Measurements from ENCODE around the gene TLR2.

TLR2 gene

DNA sequence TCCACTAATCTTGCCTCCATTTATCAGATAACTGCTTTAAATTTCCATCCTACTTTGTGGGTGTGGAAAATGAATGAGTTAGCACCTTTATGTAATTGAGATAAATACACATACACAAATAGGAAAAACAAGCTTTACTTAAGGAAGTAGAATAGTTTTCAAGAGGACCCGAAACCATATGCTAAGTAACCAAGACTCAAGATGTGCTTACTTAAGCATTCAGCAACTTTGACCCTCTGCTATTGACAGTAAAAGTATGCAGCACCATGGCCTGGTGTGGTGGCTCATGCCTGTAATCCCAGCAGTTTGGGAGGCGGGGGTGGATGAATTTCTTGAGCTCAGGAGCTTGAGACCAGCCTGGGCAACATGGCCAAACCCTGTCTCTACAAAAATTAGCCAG, 45.8 kb downstream of the TLR2 start:
- Histone ChIP-seq H3K9me3 (ENCODE audit: insufficient read depth, low read depth, low read length) (no peaks in the 10 kb centered on the region), H2AFZ (ENCODE audit: low read length) (no peak overlapping the region), H3K36me3 (ENCODE audit: insufficient read depth, low read length) (no peaks in the 10 kb centered on the region), H3K9ac (ENCODE audit: low read depth, low read length, poor library complexity, severe bottlenecking) (no peak overlapping the region), H3K4me2 (ENCODE audit: low read depth, low read length, poor library complexity, severe bottlenecking) (no peak overlapping the region), H3K27me3 (ENCODE audit: insufficient read depth, low read length, poor library complexity, severe bottlenecking) (no peaks in the 10 kb centered on the region), H4K20me1 (ENCODE audit: insufficient read depth, low read length, poor library complexity, severe bottlenecking) (no peaks in the 10 kb centered on the region), H3F3A (ENCODE audit: low read depth) (no peaks in the 10 kb centered on the region), H3K4me1 (ENCODE audit: insufficient read depth, low read length, poor library complexity, severe bottlenecking) (peaks cover 8% of the 10 kb centered on the region), H3K79me2 (ENCODE audit: insufficient read depth, low read length) (no peaks in the 10 kb centered on the region), H3K9me2 (replicated peaks; ENCODE audit: low read depth, low read length) (no peaks in the 10 kb centered on the region), H3K4me3 (ENCODE audit: low read length, poor library complexity, severe bottlenecking) (no peak overlapping the region)
- TF ChIP-seq, protein P1, sequence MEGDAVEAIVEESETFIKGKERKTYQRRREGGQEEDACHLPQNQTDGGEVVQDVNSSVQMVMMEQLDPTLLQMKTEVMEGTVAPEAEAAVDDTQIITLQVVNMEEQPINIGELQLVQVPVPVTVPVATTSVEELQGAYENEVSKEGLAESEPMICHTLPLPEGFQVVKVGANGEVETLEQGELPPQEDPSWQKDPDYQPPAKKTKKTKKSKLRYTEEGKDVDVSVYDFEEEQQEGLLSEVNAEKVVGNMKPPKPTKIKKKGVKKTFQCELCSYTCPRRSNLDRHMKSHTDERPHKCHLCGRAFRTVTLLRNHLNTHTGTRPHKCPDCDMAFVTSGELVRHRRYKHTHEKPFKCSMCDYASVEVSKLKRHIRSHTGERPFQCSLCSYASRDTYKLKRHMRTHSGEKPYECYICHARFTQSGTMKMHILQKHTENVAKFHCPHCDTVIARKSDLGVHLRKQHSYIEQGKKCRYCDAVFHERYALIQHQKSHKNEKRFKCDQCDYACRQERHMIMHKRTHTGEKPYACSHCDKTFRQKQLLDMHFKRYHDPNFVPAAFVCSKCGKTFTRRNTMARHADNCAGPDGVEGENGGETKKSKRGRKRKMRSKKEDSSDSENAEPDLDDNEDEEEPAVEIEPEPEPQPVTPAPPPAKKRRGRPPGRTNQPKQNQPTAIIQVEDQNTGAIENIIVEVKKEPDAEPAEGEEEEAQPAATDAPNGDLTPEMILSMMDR (conservative IDR thresholded peaks at IDR 0.05; ENCODE audit: low read length): no peak
- no peak for TF ChIP-seq EZH2phosphoT487 (IDR thresholded peaks at IDR 0.05; ENCODE audit: borderline replicate concordance)

- H3K4me2 ChIP-seq (ENCODE audit: low read depth, low read length, poor library complexity, severe bottlenecking): no peak overlapping the region
- H3K9me2 ChIP-seq (replicated peaks; ENCODE audit: low read depth, low read length): no peaks in the 10 kb centered on the region
- H3F3A ChIP-seq (ENCODE audit: low read depth): no peaks in the 10 kb centered on the region
- no peaks in the 10 kb centered on the region for H3K36me3 ChIP-seq (ENCODE audit: insufficient read depth, low read length)
- H3K79me2 ChIP-seq (ENCODE audit: insufficient read depth, low read length): no peaks in the 10 kb centered on the region
- no peaks in the 10 kb centered on the region for H4K20me1 ChIP-seq (ENCODE audit: insufficient read depth, low read length, poor library complexity, severe bottlenecking)
- no peaks in the 10 kb centered on the region for H3K9me3 ChIP-seq (ENCODE audit: insufficient read depth, low read depth, low read length)
- no peak overlapping the region for H3K4me3 ChIP-seq (ENCODE audit: low read length, poor library complexity, severe bottlenecking)
- H3K4me1 ChIP-seq (ENCODE audit: insufficient read depth, low read length, poor library complexity, severe bottlenecking): peaks cover 6% of the 10 kb centered on the region
- H3K9ac ChIP-seq (ENCODE audit: low read depth, low read length, poor library complexity, severe bottlenecking): no peak overlapping the region
- H2AFZ ChIP-seq (ENCODE audit: low read length): no peak overlapping the region
- no peaks in the 10 kb centered on the region for H3K27me3 ChIP-seq (ENCODE audit: insufficient read depth, low read length, poor library complexity, severe bottlenecking)
- TF ChIP-seq, protein P1 (conservative IDR thresholded peaks at IDR 0.05; ENCODE audit: low read length): no peak
- no peak for TF ChIP-seq EZH2phosphoT487 (IDR thresholded peaks at IDR 0.05; ENCODE audit: borderline replicate concordance)
These were observed 47.2 kb downstream of the TLR2 start for GRCh38 chr4:153731239-153731638.

DNA sequence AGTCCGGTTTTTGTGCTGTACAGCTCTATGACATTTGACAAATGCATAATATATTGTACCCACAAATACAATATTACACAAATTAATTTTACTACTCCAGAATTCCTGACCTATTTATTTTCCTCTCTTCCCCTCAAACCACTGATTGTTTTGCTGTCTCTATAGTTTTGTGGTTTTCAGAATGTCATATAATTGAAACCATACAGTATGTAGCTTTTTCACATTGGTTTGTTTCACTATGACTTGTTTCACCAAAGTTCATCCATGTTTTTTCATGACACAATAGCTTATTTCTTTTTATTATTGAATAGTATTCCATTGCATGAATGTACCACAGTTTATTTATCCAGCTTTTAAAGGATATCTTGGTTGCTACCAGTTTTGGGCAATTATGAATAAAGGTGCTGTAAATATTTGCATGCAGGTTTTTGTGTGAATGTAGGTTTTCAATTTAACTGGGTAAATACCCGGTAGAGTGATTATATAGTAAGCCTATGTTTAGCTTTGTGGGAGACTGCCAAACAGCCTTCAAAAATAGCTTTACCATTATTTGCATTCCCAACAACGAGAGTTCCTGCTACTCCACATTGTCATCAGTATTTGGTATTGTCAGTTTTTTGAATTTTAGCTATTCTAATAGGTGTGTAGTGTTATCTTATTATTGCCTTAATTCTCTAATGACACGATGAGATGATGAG, 49.8 kb downstream of the TLR2 start:
- TF ChIP-seq, protein P1 (conservative IDR thresholded peaks at IDR 0.05; ENCODE audit: low read length): no peak
- Histone ChIP-seq H4K20me1 (ENCODE audit: insufficient read depth, low read length, poor library complexity, severe bottlenecking) (no peaks in the 10 kb centered on the region), H3K27me3 (ENCODE audit: insufficient read depth, low read length, poor library complexity, severe bottlenecking) (no peaks in the 10 kb centered on the region), H3K9ac (ENCODE audit: low read depth, low read length, poor library complexity, severe bottlenecking) (no peak overlapping the region), H3K9me3 (ENCODE audit: insufficient read depth, low read depth, low read length) (no peaks in the 10 kb centered on the region), H3K4me1 (ENCODE audit: insufficient read depth, low read length, poor library complexity, severe bottlenecking) (no peaks in the 10 kb centered on the region), H3K79me2 (ENCODE audit: insufficient read depth, low read length) (no peaks in the 10 kb centered on the region), H2AFZ (ENCODE audit: low read length) (no peak overlapping the region), H3F3A (ENCODE audit: low read depth) (no peaks in the 10 kb centered on the region), H3K36me3 (ENCODE audit: insufficient read depth, low read length) (no peaks in the 10 kb centered on the region), H3K4me3 (ENCODE audit: low read length, poor library complexity, severe bottlenecking) (no peak overlapping the region), H3K4me2 (ENCODE audit: low read depth, low read length, poor library complexity, severe bottlenecking) (no peak overlapping the region), H3K9me2 (replicated peaks; ENCODE audit: low read depth, low read length) (no peaks in the 10 kb centered on the region)

Measured in Loucy (cell line).